ENCODE results near the gene COA1. TPM values are rescaled to one million over a fixed set of nuclear protein-coding genes. Genes with fewer than 3 reads are reported as not detected.

Gene COA1
- polyA plus RNA-seq, 1 of the 3 experiments (the other 2 are of a cell fraction): 42.8 TPM

GRCh38 chr7:43590862-43591557 is 138.3 kb downstream of the COA1 start (continued):
- TF ChIP-seq SIN3A (IDR thresholded peaks at IDR 0.05; ENCODE audit: borderline replicate concordance, low read depth, low read length): no peak
- TF ChIP-seq RAD21 (IDR thresholded peaks at IDR 0.05; ENCODE audit: low read length): no peak
- no peak for TF ChIP-seq CTCF (IDR thresholded peaks at IDR 0.05)
- TF ChIP-seq CHD2 (IDR thresholded peaks at IDR 0.05; ENCODE audit: low read length, partially characterized antibody): no peak
- TF ChIP-seq GABPA (IDR thresholded peaks at IDR 0.05; ENCODE audit: low read depth): no peak
- no peak for TF ChIP-seq NRF1 (IDR thresholded peaks at IDR 0.05; ENCODE audit: low read depth, low read length)
- no peak for TF ChIP-seq EZH2phosphoT487 (IDR thresholded peaks at IDR 0.05; ENCODE audit: borderline replicate concordance, low read depth)
- TF ChIP-seq NFIC (IDR thresholded peaks at IDR 0.05; ENCODE audit: borderline replicate concordance): no peak
- no peak for TF ChIP-seq RFX5 (IDR thresholded peaks at IDR 0.05; ENCODE audit: low read length)
- TF ChIP-seq MAX (IDR thresholded peaks at IDR 0.05; ENCODE audit: low read depth): no peak
- TF ChIP-seq FOSL2 (IDR thresholded peaks at IDR 0.05; ENCODE audit: borderline replicate concordance, low read depth): no peak

GRCh38 chr7:43589728-43590127 is 139.6 kb downstream of the COA1 start:
- H3K9ac ChIP-seq: no peak overlapping the region
- H2AFZ ChIP-seq (ENCODE audit: low read depth): no peak overlapping the region
- H3K27ac ChIP-seq (ENCODE audit: low read depth in 2 of 2, low read length in 1 of 2): no peak overlapping the region
- H3K4me2 ChIP-seq: no peak overlapping the region
- no peaks in the 10 kb centered on the region for H3K9me2 ChIP-seq
- peaks cover 5 to 32% of the 10 kb centered on the region in 2 experiments for H3K36me3 ChIP-seq (replicated peaks in 1 of 2; ENCODE audit: control insufficient read depth in 1 of 2, insufficient read depth in 2 of 2, low read length in 1 of 2)
- peaks cover 100% of the 10 kb centered on the region for H3K79me2 ChIP-seq (ENCODE audit: insufficient read depth)
- no peaks in the 10 kb centered on the region for H3K9me3 ChIP-seq
- peaks cover 15% of the 10 kb centered on the region for H3F3A ChIP-seq (replicated peaks; ENCODE audit: insufficient read depth)
- H4K20me1 ChIP-seq (ENCODE audit: insufficient read depth): peaks cover 100% of the 10 kb centered on the region
- peaks cover 11 to 27% of the 10 kb centered on the region in 2 experiments; a peak in 3 of 4 replicates for H3K4me1 ChIP-seq (ENCODE audit: control insufficient read depth in 1 of 2, insufficient read depth in 2 of 2, low read depth in 1 of 2, low read length in 1 of 2)
- no peak overlapping the region for H3K4me3 ChIP-seq (ENCODE audit: low read depth in 2 of 2, low read length in 1 of 2)
- POLR2A ChIA-PET: no interaction called here
- 95% methylated on average over 3 of the region's 3 CpGs for WGBS (ENCODE audit: low lambda C conversion rate)
- TF ChIP-seq GABPA (IDR thresholded peaks at IDR 0.05; ENCODE audit: low read depth): no peak
- no peak for TF ChIP-seq USF1 (IDR thresholded peaks at IDR 0.05; ENCODE audit: borderline replicate concordance, low read depth)
- no peak for TF ChIP-seq FOXM1 (IDR thresholded peaks at IDR 0.05; ENCODE audit: low read depth)
- TF ChIP-seq PBX3 (IDR thresholded peaks at IDR 0.05): no peak
- TF ChIP-seq EZH2phosphoT487 (IDR thresholded peaks at IDR 0.05; ENCODE audit: borderline replicate concordance, low read depth): no peak
- TF ChIP-seq TCF12 (IDR thresholded peaks at IDR 0.05): no peak
- TF ChIP-seq ELF1 (IDR thresholded peaks at IDR 0.05): no peak
- no peak for TF ChIP-seq ZBTB33 (IDR thresholded peaks at IDR 0.05; ENCODE audit: borderline replicate concordance, low read depth)
- no peak for TF ChIP-seq SIN3A (IDR thresholded peaks at IDR 0.05; ENCODE audit: borderline replicate concordance, low read depth, low read length)
- no peak for TF ChIP-seq YY1 (IDR thresholded peaks at IDR 0.05; ENCODE audit: low read depth)
- CTCF ChIA-PET: interaction anchor here (1.1 kb wide), 1 partner anchor 15 kb away, joined by 3 read pairs; no protein-coding TSS in a partner anchor
- DNase-seq: no peak
- no peaks in the 10 kb centered on the region for H3K27me3 ChIP-seq (ENCODE audit: insufficient read depth)
